BJ (cell line): ENCODE results near the gene AMZ1. TPM values are rescaled to one million over a fixed set of nuclear protein-coding genes. Genes with fewer than 3 reads are reported as not detected.
A peak's percentile ranks its signal among the peaks of the same experiment; 100 is the strongest.

Experiments used
- CTCF ChIA-PET: fragments of 350-600 bp; formaldehyde crosslinking; extraction: SDS; loops from one replicate; lab custom pipeline; 2021; ENCODE audit warnings: antibody characterized with exemption, inconsistent platforms; lab: Yijun Ruan, JAX
- POLR2A ChIA-PET: fragments of 300-600 bp; sonication (Branson Sonifier 250); formaldehyde crosslinking; extraction: SDS; loops from one replicate; lab custom pipeline; 2021; ENCODE audit warnings: antibody characterized with exemption; lab: Charles Lee
- DNase-seq: peaks from one replicate; pipeline ENCODE4 v3.0.0-alpha.2; 2011; ENCODE audit warnings: low read depth
- H3K27me3 ChIP-seq: 2 replicates; pipeline ENCODE4 v1.6.0; 2011; ENCODE audit warnings: low read length; ENCODE audit not compliant: control insufficient read depth, insufficient read depth
- H3K36me3 ChIP-seq: 2 replicates; pipeline ENCODE4 v1.5.1; 2011; ENCODE audit warnings: low read length; ENCODE audit not compliant: control insufficient read depth, insufficient read depth
- H3K4me3 ChIP-seq: 2 replicates; pipeline ENCODE4 v1.5.1; 2011; ENCODE audit warnings: low read depth, mild to moderate bottlenecking, control low read depth, low read length
- polyA plus RNA-seq: library from polyadenylated mRNA; depleted of rRNA; stranded (reverse); fragments of >200 nt; gene quantifications from 2 replicates; pipeline ENCODE4 v1.2.3, GENCODE V29; 2011
- TF ChIP-seq, protein P1 (sequence below): IDR thresholded peaks from 2 replicates; pipeline ENCODE4 v1.5.1; 2011; ENCODE audit warnings: low read depth, mild to moderate bottlenecking, control low read depth, inconsistent platforms, low read length, moderate library complexity; ENCODE audit not compliant: insufficient read depth

AMZ1 gene
- polyA plus RNA-seq, 1 experiment = 3.7 TPM

- ChIA-PET CTCF (interaction anchor here (0.7 to 1.0 kb wide), 2 partner anchors 10 to 1979 kb away, joined by 3 read pairs; no protein-coding TSS in a partner anchor), POLR2A (no interaction called here)
- Histone ChIP-seq H3K36me3 (peaks cover 32% of the 10 kb centered on the region), H3K4me3 (no peak overlapping the region), H3K27me3 (no peaks in the 10 kb centered on the region)
- TF ChIP-seq, protein P1, sequence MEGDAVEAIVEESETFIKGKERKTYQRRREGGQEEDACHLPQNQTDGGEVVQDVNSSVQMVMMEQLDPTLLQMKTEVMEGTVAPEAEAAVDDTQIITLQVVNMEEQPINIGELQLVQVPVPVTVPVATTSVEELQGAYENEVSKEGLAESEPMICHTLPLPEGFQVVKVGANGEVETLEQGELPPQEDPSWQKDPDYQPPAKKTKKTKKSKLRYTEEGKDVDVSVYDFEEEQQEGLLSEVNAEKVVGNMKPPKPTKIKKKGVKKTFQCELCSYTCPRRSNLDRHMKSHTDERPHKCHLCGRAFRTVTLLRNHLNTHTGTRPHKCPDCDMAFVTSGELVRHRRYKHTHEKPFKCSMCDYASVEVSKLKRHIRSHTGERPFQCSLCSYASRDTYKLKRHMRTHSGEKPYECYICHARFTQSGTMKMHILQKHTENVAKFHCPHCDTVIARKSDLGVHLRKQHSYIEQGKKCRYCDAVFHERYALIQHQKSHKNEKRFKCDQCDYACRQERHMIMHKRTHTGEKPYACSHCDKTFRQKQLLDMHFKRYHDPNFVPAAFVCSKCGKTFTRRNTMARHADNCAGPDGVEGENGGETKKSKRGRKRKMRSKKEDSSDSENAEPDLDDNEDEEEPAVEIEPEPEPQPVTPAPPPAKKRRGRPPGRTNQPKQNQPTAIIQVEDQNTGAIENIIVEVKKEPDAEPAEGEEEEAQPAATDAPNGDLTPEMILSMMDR = 0 out of 2 replicates have a peak, but pooled peaks have one; percentile 9
- DNase-seq = no peak
Observed at GRCh38 chr7:2661602-2662272, 26.3 kb upstream of the AMZ1 start.

- Histone ChIP-seq H3K27me3 (no peaks in the 10 kb centered on the region), H3K36me3 (peaks cover 29% of the 10 kb centered on the region), H3K4me3 (no peak overlapping the region)
- TF ChIP-seq, protein P1 = no peak
- POLR2A ChIA-PET = no interaction called here
- no peak for DNase-seq
- CTCF ChIA-PET = interaction anchor here (1.0 to 1.6 kb wide), 2 partner anchors 8 to 9 kb away, joined by 3 to 5 read pairs; no protein-coding TSS in a partner anchor
Observed at GRCh38 chr7:2662273-2663120, 25.5 kb upstream of the AMZ1 start.

DNA sequence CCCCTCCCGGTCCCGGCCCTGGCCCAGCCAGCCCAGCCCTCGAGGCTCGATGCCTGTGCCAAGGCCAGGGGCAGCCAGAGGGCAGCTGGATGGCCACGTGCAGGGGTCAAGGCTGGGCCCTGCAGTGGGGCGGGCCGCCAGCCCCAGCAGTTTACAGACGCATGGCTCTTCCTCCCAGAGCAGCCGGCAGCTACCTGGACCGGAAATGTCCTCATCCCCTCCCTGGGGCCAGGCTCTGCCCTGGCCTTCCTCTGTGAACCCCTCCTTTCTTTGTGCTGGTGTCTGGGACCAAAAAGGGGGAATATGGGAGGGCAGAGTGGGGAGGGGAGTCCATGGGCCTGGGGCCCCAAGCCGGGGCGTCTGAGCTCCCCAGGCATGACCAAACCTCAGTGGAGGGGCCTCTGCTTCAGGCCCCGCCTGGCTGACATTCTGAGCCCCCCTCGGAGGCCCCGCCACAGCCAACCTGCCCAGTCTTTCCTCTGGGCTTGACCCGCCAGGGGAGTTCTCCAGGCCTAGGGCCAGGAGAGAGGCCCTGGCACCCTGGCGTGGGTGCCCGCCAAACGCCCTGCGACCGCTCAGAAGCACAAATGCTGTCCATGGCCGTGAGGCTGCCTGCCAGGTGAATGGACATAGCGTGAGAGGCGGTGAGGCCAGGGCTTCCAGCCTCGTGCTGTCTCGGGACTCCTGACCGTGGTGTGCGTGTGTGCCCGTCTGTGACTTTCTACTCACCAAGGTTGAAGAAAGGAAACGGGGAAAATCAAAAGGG, 24.7 kb upstream of the AMZ1 start:
- TF ChIP-seq, protein P1 = no peak
- CTCF ChIA-PET = interaction anchor here (1.6 kb wide), 1 partner anchor 9 kb away, joined by 5 read pairs; no protein-coding TSS in a partner anchor
- DNase-seq = no peak
- Histone ChIP-seq H3K27me3 (no peaks in the 10 kb centered on the region), H3K36me3 (peaks cover 23% of the 10 kb centered on the region), H3K4me3 (no peak overlapping the region)
- POLR2A ChIA-PET = no interaction called here

DNA sequence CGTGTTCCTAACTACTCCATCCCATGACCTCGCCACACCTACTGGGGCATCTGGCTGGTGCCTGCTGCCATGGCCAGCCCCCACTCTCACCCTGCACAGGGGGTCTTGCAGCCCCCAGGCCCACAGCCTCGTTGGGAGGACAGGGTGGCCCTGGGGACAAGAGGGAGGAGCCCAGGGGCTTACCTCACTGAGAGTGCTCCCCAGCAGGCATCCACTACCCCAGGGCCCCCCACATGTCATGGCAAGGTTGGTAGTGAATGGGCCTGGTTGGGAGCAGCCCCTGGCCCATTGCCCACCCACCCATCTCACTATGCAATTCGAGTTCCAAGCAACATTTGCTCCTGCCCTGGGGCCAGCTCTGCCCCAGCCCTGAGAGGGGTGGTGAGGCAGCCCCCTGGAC, 24.0 kb upstream of the AMZ1 start:
- H3K36me3 ChIP-seq = peaks cover 18% of the 10 kb centered on the region
- DNase-seq = no peak
- no peaks in the 10 kb centered on the region for H3K27me3 ChIP-seq
- TF ChIP-seq, protein P1 = no peak
- no peak overlapping the region for H3K4me3 ChIP-seq
- ChIA-PET CTCF (interaction anchor here (1.6 kb wide), 1 partner anchor 10 kb away, joined by 5 read pairs; no protein-coding TSS in a partner anchor), POLR2A (no interaction called here)
